Skeletal muscle satellite cell (primary cell): ENCODE results near the gene TPCN2.

Experiments used
- H3K27me3 ChIP-seq: 2 replicates; pipeline ENCODE4 v1.7.0; 2013; ENCODE audit warnings: low read length; ENCODE audit not compliant: control insufficient read depth, insufficient read depth
- H3K36me3 ChIP-seq: 2 replicates; pipeline ENCODE4 v1.7.0; 2013; ENCODE audit warnings: mild to moderate bottlenecking, control low read depth, low read length; ENCODE audit not compliant: insufficient read depth
- H3K4me1 ChIP-seq: 2 replicates; pipeline ENCODE4 v1.7.0; 2013; ENCODE audit warnings: low read length; ENCODE audit not compliant: control insufficient read depth, insufficient read depth
- H3K4me2 ChIP-seq: 2 replicates; pipeline ENCODE4 v1.7.0; 2013; ENCODE audit warnings: mild to moderate bottlenecking, low read length
- H3K4me3 ChIP-seq: 2 replicates; pipeline ENCODE4 v1.7.0; 2013; ENCODE audit warnings: low read length
- H3K9ac ChIP-seq: 2 replicates; pipeline ENCODE4 v1.7.0; 2013; ENCODE audit warnings: mild to moderate bottlenecking, low read depth, low read length, moderate library complexity
- H3K9me3 ChIP-seq: replicated peaks from 2 replicates; pipeline ENCODE4 v1.7.0; 2013; ENCODE audit warnings: mild to moderate bottlenecking, control low read depth, low read length

The TPCN2 gene

GRCh38 chr11:69032833-69033232 is 15.9 kb upstream of the TPCN2 start:
- no peak overlapping the region for H3K4me2 ChIP-seq
- H3K27me3 ChIP-seq: peaks cover 35% of the 10 kb centered on the region
- no peak overlapping the region for H3K4me3 ChIP-seq
- no peaks in the 10 kb centered on the region for H3K9me3 ChIP-seq
- H3K4me1 ChIP-seq: no peaks in the 10 kb centered on the region
- no peak overlapping the region for H3K9ac ChIP-seq
- H3K36me3 ChIP-seq: no peaks in the 10 kb centered on the region

GRCh38 chr11:69033431-69033830 is 15.3 kb upstream of the TPCN2 start:
- H3K36me3 ChIP-seq: no peaks in the 10 kb centered on the region
- H3K4me2 ChIP-seq: no peak overlapping the region
- H3K9ac ChIP-seq: no peak overlapping the region
- no peaks in the 10 kb centered on the region for H3K4me1 ChIP-seq
- H3K9me3 ChIP-seq: no peaks in the 10 kb centered on the region
- H3K27me3 ChIP-seq: peaks cover 33% of the 10 kb centered on the region
- H3K4me3 ChIP-seq: no peak overlapping the region

- H3K9me3 ChIP-seq: no peaks in the 10 kb centered on the region
- H3K4me3 ChIP-seq: no peak overlapping the region
- H3K27me3 ChIP-seq: peaks cover 33% of the 10 kb centered on the region
- no peaks in the 10 kb centered on the region for H3K4me1 ChIP-seq
- H3K4me2 ChIP-seq: no peak overlapping the region
- H3K9ac ChIP-seq: no peak overlapping the region
- H3K36me3 ChIP-seq: no peaks in the 10 kb centered on the region
Observed at GRCh38 chr11:69034123-69034867, 14.4 kb upstream of the TPCN2 start.

- H3K9ac ChIP-seq: no peak overlapping the region
Observed at GRCh38 chr11:69035150-69035945, 13.4 kb upstream of the TPCN2 start.

GRCh38 chr11:69035946-69036340 is 12.8 kb upstream of the TPCN2 start:
- no peaks in the 10 kb centered on the region for H3K36me3 ChIP-seq
- H3K4me3 ChIP-seq: no peak overlapping the region
- H3K4me2 ChIP-seq: no peak overlapping the region
- peaks cover 7% of the 10 kb centered on the region for H3K4me1 ChIP-seq
- H3K27me3 ChIP-seq: peaks cover 28% of the 10 kb centered on the region
- no peaks in the 10 kb centered on the region for H3K9me3 ChIP-seq
- no peak overlapping the region for H3K9ac ChIP-seq

More at GRCh38 chr11:69035150-69035945, 13.4 kb upstream of the TPCN2 start:
- Histone ChIP-seq H3K27me3 (peaks cover 31% of the 10 kb centered on the region), H3K4me2 (no peak overlapping the region), H3K36me3 (no peaks in the 10 kb centered on the region), H3K9me3 (no peaks in the 10 kb centered on the region), H3K4me1 (peaks cover 1% of the 10 kb centered on the region), H3K4me3 (no peak overlapping the region)

- H3K4me1 ChIP-seq: peaks cover 12% of the 10 kb centered on the region
- no peak overlapping the region for H3K4me2 ChIP-seq
- H3K36me3 ChIP-seq: no peaks in the 10 kb centered on the region
- H3K27me3 ChIP-seq: peaks cover 17% of the 10 kb centered on the region
- H3K4me3 ChIP-seq: no peak overlapping the region
- H3K9me3 ChIP-seq: no peaks in the 10 kb centered on the region
- H3K9ac ChIP-seq: no peak overlapping the region
Observed at GRCh38 chr11:69037074-69037473, 11.7 kb upstream of the TPCN2 start.

- H3K36me3 ChIP-seq: no peaks in the 10 kb centered on the region
- peaks cover 17% of the 10 kb centered on the region for H3K27me3 ChIP-seq
- H3K4me1 ChIP-seq: peaks cover 12% of the 10 kb centered on the region
Observed at GRCh38 chr11:69037544-69037943, 11.2 kb upstream of the TPCN2 start.

GRCh38 chr11:69039501-69039900 is 9.2 kb upstream of the TPCN2 start:
- H3K4me3 ChIP-seq: no peak overlapping the region
- H3K4me1 ChIP-seq: peaks cover 19% of the 10 kb centered on the region
- H3K27me3 ChIP-seq: peaks cover 13% of the 10 kb centered on the region
- H3K9me3 ChIP-seq: no peaks in the 10 kb centered on the region
- H3K9ac ChIP-seq: no peak overlapping the region
- H3K4me2 ChIP-seq: no peak overlapping the region
- no peaks in the 10 kb centered on the region for H3K36me3 ChIP-seq

More at GRCh38 chr11:69037544-69037943, 11.2 kb upstream of the TPCN2 start:
- Histone ChIP-seq H3K9ac (no peak overlapping the region), H3K4me3 (no peak overlapping the region), H3K9me3 (no peaks in the 10 kb centered on the region), H3K4me2 (no peak overlapping the region)

- Histone ChIP-seq H3K27me3 (peaks cover 13% of the 10 kb centered on the region), H3K9ac (no peak overlapping the region), H3K9me3 (no peaks in the 10 kb centered on the region), H3K4me2 (no peak overlapping the region), H3K4me1 (peaks cover 24% of the 10 kb centered on the region), H3K36me3 (no peaks in the 10 kb centered on the region), H3K4me3 (no peak overlapping the region)
Observed at GRCh38 chr11:69040051-69040450, 8.7 kb upstream of the TPCN2 start.

GRCh38 chr11:69040581-69041260 is 8.0 kb upstream of the TPCN2 start:
- peaks cover 24% of the 10 kb centered on the region for H3K4me1 ChIP-seq
- peaks cover 10% of the 10 kb centered on the region for H3K27me3 ChIP-seq
- H3K9me3 ChIP-seq: no peaks in the 10 kb centered on the region
- no peaks in the 10 kb centered on the region for H3K36me3 ChIP-seq
- H3K9ac ChIP-seq: no peak overlapping the region
- H3K4me2 ChIP-seq: no peak overlapping the region
- H3K4me3 ChIP-seq: no peak overlapping the region

- Histone ChIP-seq H3K4me1 (peaks cover 24% of the 10 kb centered on the region), H3K27me3 (peaks cover 10% of the 10 kb centered on the region), H3K36me3 (no peaks in the 10 kb centered on the region)
Observed at GRCh38 chr11:69041516-69041915, 7.2 kb upstream of the TPCN2 start.

More at GRCh38 chr11:69041516-69041915, 7.2 kb upstream of the TPCN2 start:
- Histone ChIP-seq H3K4me3 (no peak overlapping the region), H3K4me2 (no peak overlapping the region), H3K9me3 (no peaks in the 10 kb centered on the region), H3K9ac (no peak overlapping the region)
